CD4-positive, alpha-beta T cell (primary cell): Measurements from ENCODE around the gene ITPR3. TPM values are rescaled to one million over a fixed set of nuclear protein-coding genes. Genes with fewer than 3 reads are reported as not detected.

Experiments used
- ATAC-seq: fragments of 200-7000 bp; cut with Tn5 transposase; one replicate; pipeline ENCODE4 v1.10.0; 2022; ENCODE audit warnings: mild to moderate bottlenecking; ENCODE audit not compliant: poor library complexity
- CTCF ChIA-PET: fragments of 350-600 bp; sonication (Branson Sonifier 250); formaldehyde crosslinking; loops from one replicate; lab custom pipeline; 2021; ENCODE audit warnings: antibody characterized with exemption, inconsistent platforms; lab: Charles Lee
- POLR2A ChIA-PET: fragments of 350-600 bp; sonication (Branson Sonifier 250); formaldehyde crosslinking; loops from one replicate; lab custom pipeline; 2021; ENCODE audit warnings: antibody characterized with exemption, inconsistent platforms; lab: Charles Lee
- DNase-seq, 14 experiments: peaks; one replicate each; pipeline ENCODE4 v3.0.0-alpha.2; 2013 to 2020; ENCODE audit warnings: mixed read lengths in 2 of 14
- H3K27ac ChIP-seq, 2 donors: one replicate each; pipeline versions ENCODE4 v1.5.1 to v1.7.0; 2013; ENCODE audit warnings: low read length in 2 of 2, low read depth in 1 of 2, mild to moderate bottlenecking in 1 of 2
- H3K27me3 ChIP-seq, 2 experiments: 1 replicate in 1 of 2; 2 replicates in 1 of 2; pipeline versions ENCODE4 v1.6.1 to v1.7.0; 2013; ENCODE audit warnings: low read length in 2 of 2, control low read depth in 1 of 2, mild to moderate bottlenecking in 1 of 2, moderate library complexity in 1 of 2; ENCODE audit not compliant: insufficient read depth in 2 of 2, control insufficient read depth in 1 of 2
- H3K36me3 ChIP-seq: one replicate; pipeline ENCODE4 v1.6.1; 2013; ENCODE audit warnings: low read length, control low read depth; ENCODE audit not compliant: insufficient read depth
- H3K4me1 ChIP-seq: one replicate; pipeline ENCODE4 v1.6.1; 2013; ENCODE audit warnings: low read length, control low read depth; ENCODE audit not compliant: insufficient read depth
- H3K4me3 ChIP-seq: one replicate; pipeline ENCODE4 v1.5.1; 2013; ENCODE audit warnings: mild to moderate bottlenecking, low read length, moderate library complexity
- H3K9me3 ChIP-seq, 2 experiments: 1 replicate in 1 of 2; 2 replicates in 1 of 2; pipeline versions ENCODE4 v1.6.1 to v1.7.0; 2013; ENCODE audit warnings: low read length in 2 of 2, mild to moderate bottlenecking in 2 of 2, control low read depth in 1 of 2, moderate library complexity in 1 of 2; ENCODE audit not compliant: control insufficient read depth in 1 of 2, insufficient read depth in 1 of 2
- H3K27ac Mint-ChIP-seq: one replicate; pipeline ENCODE4 v1.8.0; 2020; ENCODE audit warnings: mixed read lengths
- H3K27me3 Mint-ChIP-seq: one replicate; pipeline ENCODE4 v1.8.0; 2021; ENCODE audit warnings: mixed read lengths
- H3K36me3 Mint-ChIP-seq: one replicate; pipeline ENCODE4 v1.8.0; 2021; ENCODE audit warnings: low read depth, mixed read lengths
- H3K4me1 Mint-ChIP-seq: one replicate; pipeline ENCODE4 v1.8.0; 2021; ENCODE audit warnings: low read depth, mixed read lengths
- H3K4me3 Mint-ChIP-seq: one replicate; pipeline ENCODE4 v1.8.0; 2020; ENCODE audit warnings: mild to moderate bottlenecking, mixed read lengths
- H3K9me3 Mint-ChIP-seq: one replicate; pipeline ENCODE4 v1.8.0; 2020; ENCODE audit warnings: mixed read lengths
- CTCF ChIP-seq: fragments of 200-600 bp; IDR thresholded peaks from one replicate; pipeline ENCODE4 v1.8.0; 2022; ENCODE audit warnings: antibody characterized with exemption, mild to moderate bottlenecking
- intact Hi-C, 2 experiments: fragments of 100-400 bp; cut with DNase I in 1 of 2; cut with micrococcal nuclease in 1 of 2; formaldehyde crosslinking; loops; one replicate each; pipeline versions ENCODE4 v1.15.1 to v1.9.0; 2023 to 2025; cut with DNase I, micrococcal nuclease
- polyA plus RNA-seq, 2 donors: library from polyadenylated mRNA; unstranded; fragments of 120-200 nt; gene quantifications; one replicate each; pipeline ENCODE4 v1.2.1, GENCODE V29; 2013
- total RNA-seq, 174 experiments: library from RNA in 2 of 174; stranded (reverse) in 2 of 174; gene quantifications; one replicate each; pipeline ENCODE4 v1.2.3 and lab custom pipeline; 2021 to 2026

ITPR3 gene
- total RNA-seq, result 10 to 100 TPM; 44.5 to 45.5 TPM
- 27.4 TPM for polyA plus RNA-seq (2013, experiment 1 of 2)
- polyA plus RNA-seq (2013, experiment 2 of 2), result 34.8 TPM
- 122 to 286 (median 215) reads per million in 172 experiments for total RNA-seq (lab: John Stamatoyannopoulos, UW)

- no peaks in the 10 kb centered on the region for H3K27me3 ChIP-seq
- no peak for TF ChIP-seq CTCF
- Mint-ChIP-seq H3K4me1 (peaks cover 42% of the 10 kb centered on the region), H3K27ac (peak within 1 kb of the TSS; percentile 93), H3K36me3 (peaks cover 32% of the 10 kb centered on the region), H3K9me3 (no peaks in the 10 kb centered on the region), H3K27me3 (no peaks in the 10 kb centered on the region), H3K4me3 (peak within 1 kb of the TSS; percentile 95)
- peak within 1 kb of the TSS; percentile 76 to 82 for H3K27ac ChIP-seq
- peak within 1 kb of the TSS; percentile 99 for H3K4me3 ChIP-seq
- ChIA-PET CTCF (interaction anchor here (0.5 to 1.4 kb wide), 10 partner anchors 29 to 373 kb away, joined by 3 to 5 read pairs (median 3); partner anchors contain the start of genes BAK1 and UQCC2), POLR2A (interaction anchor here (0.6 to 3.1 kb wide), 24 partner anchors 10 to 1847 kb away, joined by 3 to 22 read pairs (median 4); partner anchors contain the start of genes B3GALT4, BAK1, HMGA1 and LEMD2)
- intact Hi-C loops, result loop anchor here (2.0 to 5.0 kb wide), 2 partner anchors 14 to 71 kb away; no protein-coding TSS in a partner anchor
- no peaks in the 10 kb centered on the region for H3K9me3 ChIP-seq
- DNase-seq (peak; percentile 61 to 93 (median 74)), ATAC-seq (peak; percentile 88)
- peaks cover 13% of the 10 kb centered on the region for H3K36me3 ChIP-seq
- H3K4me1 ChIP-seq, result peaks cover 60% of the 10 kb centered on the region
These were observed at the start of gene ITPR3 for GRCh38 chr6:33620856-33621710. Gene ITPR3 (plus strand): TSS chr6:33621322. CDS start chr6:33621603, 281 bp downstream.

GRCh38 chr6:33571637-33572316 lies 49.3 kb upstream of the ITPR3 start:
- H3K4me1 Mint-ChIP-seq, result peaks cover 35% of the 10 kb centered on the region
- H3K4me1 ChIP-seq, result peaks cover 45% of the 10 kb centered on the region
- peaks cover 39% of the 10 kb centered on the region for H3K36me3 ChIP-seq
- peak overlapping the region; percentile 64 for H3K4me3 ChIP-seq
- H3K9me3 Mint-ChIP-seq, result no peaks in the 10 kb centered on the region
- ChIA-PET CTCF (interaction anchor here (0.9 to 2.5 kb wide), 3 partner anchors 9 to 38 kb away, joined by 3 to 10 read pairs (median 4); partner anchors contain the start of gene BAK1), POLR2A (interaction anchor here (0.9 to 3.6 kb wide), 17 partner anchors 8 to 300 kb away, joined by 3 to 47 read pairs (median 13); partner anchors contain the start of genes BAK1, CUTA, ITPR3 and PFDN6)
- peak overlapping the region; percentile 93 to 97 for H3K27ac ChIP-seq
- ATAC-seq (no peak), DNase-seq (no peak)
- no peaks in the 10 kb centered on the region for H3K27me3 Mint-ChIP-seq
- H3K36me3 Mint-ChIP-seq, result peaks cover 52% of the 10 kb centered on the region
- peak overlapping the region; percentile 99 for H3K27ac Mint-ChIP-seq
- intact Hi-C loops, result loop anchor here (1.0 to 10.0 kb wide), 6 partner anchors 9 to 297 kb away; partner anchors contain the start of genes B3GALT4 (in 1 of the 2), BAK1 (in 1 of the 2), KIFC1 (in 1 of the 2) and RPS18 (in 1 of the 2)
- no peaks in the 10 kb centered on the region for H3K9me3 ChIP-seq
- H3K27me3 ChIP-seq, result no peaks in the 10 kb centered on the region
- no peak for TF ChIP-seq CTCF
- H3K4me3 Mint-ChIP-seq, result peak overlapping the region; percentile 88

- peaks cover 69% of the 10 kb centered on the region for H3K4me1 ChIP-seq
- peak in 1 of 14 experiments; percentile 20 for DNase-seq
- H3K4me3 ChIP-seq, result no peak overlapping the region
- Mint-ChIP-seq H3K36me3 (peaks cover 81% of the 10 kb centered on the region), H3K9me3 (no peaks in the 10 kb centered on the region), H3K27ac (peak overlapping the region; percentile 74), H3K4me3 (peak overlapping the region; percentile 38), H3K4me1 (peaks cover 51% of the 10 kb centered on the region), H3K27me3 (no peaks in the 10 kb centered on the region)
- H3K36me3 ChIP-seq, result peaks cover 50% of the 10 kb centered on the region
- intact Hi-C loops, result loop anchor here in 1 of 2 experiments (5.0 to 10.0 kb wide), 2 partner anchors 143 to 300 kb away; partner anchors contain the start of genes B3GALT4, RPS18 and VPS52
- no peaks in the 10 kb centered on the region for H3K9me3 ChIP-seq
- no peak for TF ChIP-seq CTCF
- ChIA-PET POLR2A (no interaction called here), CTCF (interaction anchor here (1.4 kb wide), 1 partner anchor 125 kb away, joined by 3 read pairs; no protein-coding TSS in a partner anchor)
- ATAC-seq, result no peak
- peak overlapping the region in 1 of 2 donors; percentile 7 for H3K27ac ChIP-seq
- no peaks in the 10 kb centered on the region for H3K27me3 ChIP-seq
These were observed 45.9 kb upstream of the ITPR3 start for GRCh38 chr6:33575211-33575610.
